ENCODE measurements around the gene FBXL15. TPM values are rescaled to one million over a fixed set of nuclear protein-coding genes. Genes with fewer than 3 reads are reported as not detected.

FBXL15 gene
- total and polyA plus RNA-seq, 2 donors (not counting 3 experiments of a cell fraction or from before 2014, with no cell fraction given) = 9.9 to 15.3 TPM

- Histone ChIP-seq H3K27ac (ENCODE audit: insufficient read depth, low read depth, low read length) (no peak within 1 kb of the TSS), H3K9me3 (replicated peaks; ENCODE audit: control insufficient read depth, insufficient read depth, low read length) (no peaks in the 10 kb centered on the region), H3K4me2 (ENCODE audit: insufficient read depth, low read length) (peak within 1 kb of the TSS; percentile 97), H3K4me3 (replicated peaks in 1 of 3; ENCODE audit: insufficient read depth in 1 of 3, low read depth in 1 of 3, low read length in 3 of 3) (peak within 1 kb of the TSS; percentile 61 to 81 (median 69)), H2AFZ (ENCODE audit: low read depth, low read length) (peak within 1 kb of the TSS; percentile 98), H4K20me1 (replicated peaks; ENCODE audit: control insufficient read depth, extremely low read depth, insufficient read depth, low read length) (no peaks in the 10 kb centered on the region), H3K27me3 (ENCODE audit: control insufficient read depth in 2 of 2, insufficient read depth in 2 of 2, low read length in 2 of 2) (no peaks in the 10 kb centered on the region), H3K9me1 (replicated peaks; ENCODE audit: control insufficient read depth, extremely low read depth, insufficient read depth, low read length) (no peaks in the 10 kb centered on the region), H3K36me3 (ENCODE audit: control insufficient read depth in 2 of 2, extremely low read depth in 1 of 2, insufficient read depth in 2 of 2, low read length in 2 of 2) (no peaks in the 10 kb centered on the region), H3K9ac (replicated peaks; ENCODE audit: extremely low read depth, insufficient read depth, low read length) (peak within 1 kb of the TSS; percentile 64), H3K4me1 (ENCODE audit: control insufficient read depth, extremely low read depth, insufficient read depth, low read length) (peaks cover 3% of the 10 kb centered on the region), H3K79me2 (ENCODE audit: control insufficient read depth, insufficient read depth, low read length) (no peaks in the 10 kb centered on the region)
- TF ChIP-seq GATA2 (IDR thresholded peaks at IDR 0.05; ENCODE audit: insufficient read depth, insufficient read length, low read depth, low read length) (no peak), JUN (IDR thresholded peaks at IDR 0.05; ENCODE audit: borderline replicate concordance, insufficient read depth, insufficient read length, low read depth) (no peak), MYC (IDR thresholded peaks at IDR 0.05; ENCODE audit: low read depth, low read length) (no peak), POLR2AphosphoS5 (IDR thresholded peaks at IDR 0.05; ENCODE audit: insufficient read depth, low read depth, low read length) (no peak), EZH2 (IDR thresholded peaks at IDR 0.05; ENCODE audit: borderline replicate concordance, low read depth, low read length, severe bottlenecking) (no peak), POLR2A (IDR thresholded peaks at IDR 0.05; ENCODE audit: low read depth, low read length) (no peak), CTCF (IDR thresholded peaks at IDR 0.05; ENCODE audit: extremely low read depth in 1 of 2, insufficient read depth in 1 of 2, low read depth in 1 of 2, low read length in 2 of 2) (no peak), FOS (IDR thresholded peaks at IDR 0.05; ENCODE audit: borderline replicate concordance, insufficient read depth, low read length) (no peak)
- TF ChIP-seq, protein P1, sequence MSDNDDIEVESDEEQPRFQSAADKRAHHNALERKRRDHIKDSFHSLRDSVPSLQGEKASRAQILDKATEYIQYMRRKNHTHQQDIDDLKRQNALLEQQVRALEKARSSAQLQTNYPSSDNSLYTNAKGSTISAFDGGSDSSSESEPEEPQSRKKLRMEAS (IDR thresholded peaks at IDR 0.05; ENCODE audit: insufficient read depth, insufficient read length) = no peak
- DNase-seq (ENCODE audit: low read depth, low spot score) (no peak), FAIRE-seq (no peak)
- dilution Hi-C loops (cut with MboI; ENCODE audit: extremely low pct_ligation_motif_present, low sequenced_read_pairs) = no loop called here
- ChIA-PET CTCF (interaction anchor here (1.1 to 2.9 kb wide), 6 partner anchors 10 to 282 kb away, joined by 4 to 17 read pairs (median 6); partner anchors contain the start of gene CUEDC2), POLR2A (no interaction called here)
- no TSS peak for BruUV-seq (replicated peaks)
- intact Hi-C loops (cut with micrococcal nuclease) = no loop called here
Observed at GRCh38 chr10:102451105-102451969, 30.7 kb downstream of the FBXL15 start, which contains the start of gene C10orf95. Gene C10orf95 (minus strand): TSS chr10:102451543. CDS start chr10:102451093, 450 bp downstream.
